Measurements from ENCODE around the gene CDADC1. TPM values are rescaled to one million over a fixed set of nuclear protein-coding genes. Genes with fewer than 3 reads are reported as not detected.

CDADC1 gene
- polyA plus RNA-seq, 1 of the 3 experiments (the other 2 are of a cell fraction), result 3.5 TPM

DNA sequence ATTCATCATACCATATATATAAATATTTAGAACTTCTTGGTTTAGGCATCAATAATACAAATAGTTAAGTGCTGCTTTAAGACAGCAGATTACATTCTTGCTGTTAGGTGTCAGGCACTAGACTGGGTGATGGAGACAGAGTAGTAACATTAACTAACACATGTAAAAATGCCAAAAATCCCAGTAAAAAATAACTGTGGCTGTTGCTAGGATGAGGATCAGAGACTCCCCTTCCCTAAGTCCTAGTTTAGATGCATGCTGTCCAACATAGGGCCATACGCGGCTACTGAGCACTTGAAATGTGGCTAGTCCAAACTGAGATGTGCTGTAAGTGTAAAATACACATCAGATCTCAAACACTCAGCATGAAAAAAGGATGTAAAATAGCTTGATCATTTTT is 94.7 kb downstream of the CDADC1 start:
- no peaks in the 10 kb centered on the region for H3K9me2 ChIP-seq
- no peak overlapping the region for H2AFZ ChIP-seq (ENCODE audit: low read depth)
- no peaks in the 10 kb centered on the region for H3K27me3 ChIP-seq (ENCODE audit: insufficient read depth)
- H4K20me1 ChIP-seq (ENCODE audit: insufficient read depth), result no peaks in the 10 kb centered on the region
- no peak for TF ChIP-seq SMC3 (IDR thresholded peaks at IDR 0.05; ENCODE audit: low read depth, low read length)
- TF ChIP-seq POLR2AphosphoS5 (IDR thresholded peaks at IDR 0.05; ENCODE audit: low read depth, low read length), result no peak
- TF ChIP-seq, protein P1, sequence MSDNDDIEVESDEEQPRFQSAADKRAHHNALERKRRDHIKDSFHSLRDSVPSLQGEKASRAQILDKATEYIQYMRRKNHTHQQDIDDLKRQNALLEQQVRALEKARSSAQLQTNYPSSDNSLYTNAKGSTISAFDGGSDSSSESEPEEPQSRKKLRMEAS (IDR thresholded peaks at IDR 0.05; ENCODE audit: low read depth), result no peak
- no peak for TF ChIP-seq CTCF (IDR thresholded peaks at IDR 0.05)
- no peak for TF ChIP-seq ZBTB33 (IDR thresholded peaks at IDR 0.05; ENCODE audit: borderline replicate concordance, low read depth)
- TF ChIP-seq EP300 (IDR thresholded peaks at IDR 0.05; ENCODE audit: borderline replicate concordance in 1 of 2, low read depth in 1 of 2, low read length in 1 of 2), result no peak
- TF ChIP-seq RFX5 (IDR thresholded peaks at IDR 0.05; ENCODE audit: low read length), result no peak
- TF ChIP-seq, protein P2, sequence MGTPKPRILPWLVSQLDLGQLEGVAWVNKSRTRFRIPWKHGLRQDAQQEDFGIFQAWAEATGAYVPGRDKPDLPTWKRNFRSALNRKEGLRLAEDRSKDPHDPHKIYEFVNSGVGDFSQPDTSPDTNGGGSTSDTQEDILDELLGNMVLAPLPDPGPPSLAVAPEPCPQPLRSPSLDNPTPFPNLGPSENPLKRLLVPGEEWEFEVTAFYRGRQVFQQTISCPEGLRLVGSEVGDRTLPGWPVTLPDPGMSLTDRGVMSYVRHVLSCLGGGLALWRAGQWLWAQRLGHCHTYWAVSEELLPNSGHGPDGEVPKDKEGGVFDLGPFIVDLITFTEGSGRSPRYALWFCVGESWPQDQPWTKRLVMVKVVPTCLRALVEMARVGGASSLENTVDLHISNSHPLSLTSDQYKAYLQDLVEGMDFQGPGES (IDR thresholded peaks at IDR 0.05; ENCODE audit: low read depth, low read length), result no peak
- no peak for TF ChIP-seq CHD2 (IDR thresholded peaks at IDR 0.05; ENCODE audit: low read length, partially characterized antibody)
- TF ChIP-seq, protein P3, sequence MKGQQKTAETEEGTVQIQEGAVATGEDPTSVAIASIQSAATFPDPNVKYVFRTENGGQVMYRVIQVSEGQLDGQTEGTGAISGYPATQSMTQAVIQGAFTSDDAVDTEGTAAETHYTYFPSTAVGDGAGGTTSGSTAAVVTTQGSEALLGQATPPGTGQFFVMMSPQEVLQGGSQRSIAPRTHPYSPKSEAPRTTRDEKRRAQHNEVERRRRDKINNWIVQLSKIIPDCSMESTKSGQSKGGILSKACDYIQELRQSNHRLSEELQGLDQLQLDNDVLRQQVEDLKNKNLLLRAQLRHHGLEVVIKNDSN (IDR thresholded peaks at IDR 0.05; ENCODE audit: borderline replicate concordance, low read depth), result no peak
- TF ChIP-seq JUND (IDR thresholded peaks at IDR 0.05), result no peak
- no peak for TF ChIP-seq FOSL2 (IDR thresholded peaks at IDR 0.05; ENCODE audit: borderline replicate concordance, low read depth)
- TF ChIP-seq EZH2phosphoT487 (IDR thresholded peaks at IDR 0.05; ENCODE audit: borderline replicate concordance, low read depth), result no peak
- TF ChIP-seq FOXM1 (IDR thresholded peaks at IDR 0.05; ENCODE audit: low read depth), result no peak
- no peaks in the 10 kb centered on the region for H3K4me1 ChIP-seq (ENCODE audit: control insufficient read depth in 1 of 2, insufficient read depth in 2 of 2, low read depth in 1 of 2, low read length in 1 of 2)
- POLR2A ChIA-PET, result no interaction called here
- CTCF ChIA-PET, result no interaction called here
- DNase-seq, result no peak
- H3K36me3 ChIP-seq (replicated peaks in 1 of 2; ENCODE audit: control insufficient read depth in 1 of 2, insufficient read depth in 2 of 2, low read length in 1 of 2), result no peaks in the 10 kb centered on the region
- H3K4me3 ChIP-seq (ENCODE audit: low read depth in 2 of 2, low read length in 1 of 2), result no peak overlapping the region
- H3K9me3 ChIP-seq, result no peaks in the 10 kb centered on the region
- no peak overlapping the region for H3K9ac ChIP-seq
- WGBS (ENCODE audit: low lambda C conversion rate), result 96% methylated on average over 2 of the region's 2 CpGs
- H3K27ac ChIP-seq (ENCODE audit: low read depth in 2 of 2, low read length in 1 of 2), result no peak overlapping the region
- no peaks in the 10 kb centered on the region for H3F3A ChIP-seq (replicated peaks; ENCODE audit: insufficient read depth)
- H3K4me2 ChIP-seq, result no peak overlapping the region
- H3K79me2 ChIP-seq (ENCODE audit: insufficient read depth), result no peaks in the 10 kb centered on the region

Other genes starting within 250 kb of the CDADC1 start
- gene MLNR, start 27.6 kb upstream of the CDADC1 start, polyA plus RNA-seq (2012; rRNA removed), result not detected in 2 replicates
- gene CAB39L, start 196.1 kb downstream of the CDADC1 start, polyA plus RNA-seq (2012; rRNA removed), result 2.6 and 3.3 TPM in 2 replicates
- 1.9 and 2.4 TPM in 2 replicates for gene SETDB2, start 196.3 kb downstream of the CDADC1 start, polyA plus RNA-seq (2012; rRNA removed)
- 3.0 and 3.4 TPM in 2 replicates for gene PHF11, start 248.0 kb downstream of the CDADC1 start, polyA plus RNA-seq (2012; rRNA removed)

All from SK-N-SH (cell line).